H1 (cell line): ENCODE data around the gene IGLL1. TPM values are rescaled to one million over a fixed set of nuclear protein-coding genes. Genes with fewer than 3 reads are reported as not detected.

Experiments used
- BACH1 ChIP-seq: IDR thresholded peaks from 2 replicates; pipeline ENCODE4 v1.6.1; 2012; ENCODE audit warnings: low read length, improper control_type of control experiment
- CHD7 ChIP-seq: fragments of 300-600 bp; sonication (generic); IDR thresholded peaks from 2 replicates; pipeline ENCODE4 v1.7.1; 2012; ENCODE audit warnings: low read length, moderate library complexity, mild to moderate bottlenecking, inconsistent platforms; ENCODE audit not compliant: insufficient replicate concordance
- JUN ChIP-seq: IDR thresholded peaks from 2 replicates; pipeline ENCODE4 v1.6.1; 2011; ENCODE audit warnings: low read depth, mild to moderate bottlenecking, improper control_type of control experiment, low read length
- RAD21 ChIP-seq, 2 experiments: IDR thresholded peaks in 1 of 2; conservative IDR thresholded peaks in 1 of 2; 2 replicates each; pipeline ENCODE4 v1.6.1; 2011; ENCODE audit warnings: low read depth in 2 of 2, low read length in 2 of 2, improper control_type of control experiment in 1 of 2, inconsistent platforms in 1 of 2, mild to moderate bottlenecking in 1 of 2, moderate library complexity in 1 of 2
- TAF7 ChIP-seq: optimal IDR thresholded peaks from 2 replicates; pipeline ENCODE3; 2011; ENCODE audit warnings: low read depth, mild to moderate bottlenecking, inconsistent platforms, low read length, moderate library complexity, borderline replicate concordance
- polyA plus RNA-seq, 7 experiments: library from polyadenylated mRNA; depleted of rRNA in 3 of 7; stranded (reverse) in 5 of 7; unstranded in 2 of 7; fragments of >200 nt in 5 of 7; fragments of 200-250 nt in 2 of 7; gene quantifications; 1 replicate in 5 of 7; 2 replicates in 1 of 7; 4 replicates in 1 of 7; pipeline versions ENCODE4 v1.2.1 to v1.2.3, GENCODE V29; 2011 to 2013; ENCODE audit warnings: missing spikeins in 2 of 7, mixed read lengths in 2 of 7
- total RNA-seq: library from RNA; stranded (reverse); fragmentation: NEBNext Ultra II Directional; extraction: Animal tissue kit (Norgen Biotek cat#: 25700); gene quantifications from 2 replicates; pipeline ENCODE4 v1.2.1, GENCODE V29; 2021
- TF ChIP-seq, protein P1 (sequence below): IDR thresholded peaks from 2 replicates; pipeline ENCODE4 v1.6.1; 2011; ENCODE audit warnings: low read depth, mild to moderate bottlenecking, low read length; ENCODE audit not compliant: insufficient read depth
- TF ChIP-seq, protein P2 (sequence below), 3 experiments: IDR thresholded peaks; 1 replicate in 2 of 3; 2 replicates in 1 of 3; pipeline versions ENCODE4 v1.5.1 to v1.6.1; 2011; ENCODE audit warnings: low read length in 3 of 3, mild to moderate bottlenecking in 3 of 3, inconsistent platforms in 2 of 3, low read depth in 1 of 3, moderate library complexity in 1 of 3; ENCODE audit not compliant: insufficient read depth in 1 of 3; ENCODE audit errors: control extremely low read depth in 1 of 3

The IGLL1 gene
- total and polyA plus RNA-seq, 2 of the 8 experiments (the other 6 are each of a cell fraction or from before 2014, with no cell fraction given) = not detected

GRCh38 chr22:23532731-23533130, 47.4 kb downstream of the IGLL1 start (continued):
- no peak for TF ChIP-seq CHD7
- no peak for TF ChIP-seq BACH1
- TF ChIP-seq, protein P1, sequence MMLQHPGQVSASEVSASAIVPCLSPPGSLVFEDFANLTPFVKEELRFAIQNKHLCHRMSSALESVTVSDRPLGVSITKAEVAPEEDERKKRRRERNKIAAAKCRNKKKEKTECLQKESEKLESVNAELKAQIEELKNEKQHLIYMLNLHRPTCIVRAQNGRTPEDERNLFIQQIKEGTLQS = no peak
- no peak for TF ChIP-seq JUN
- no peak for TF ChIP-seq RAD21 (IDR thresholded peaks at IDR 0.05 in 1 of 2, conservative IDR thresholded peaks at IDR 0.05 in 1 of 2; ENCODE audit: low read depth in 2 of 2, low read length in 2 of 2)
- TF ChIP-seq, protein P2, sequence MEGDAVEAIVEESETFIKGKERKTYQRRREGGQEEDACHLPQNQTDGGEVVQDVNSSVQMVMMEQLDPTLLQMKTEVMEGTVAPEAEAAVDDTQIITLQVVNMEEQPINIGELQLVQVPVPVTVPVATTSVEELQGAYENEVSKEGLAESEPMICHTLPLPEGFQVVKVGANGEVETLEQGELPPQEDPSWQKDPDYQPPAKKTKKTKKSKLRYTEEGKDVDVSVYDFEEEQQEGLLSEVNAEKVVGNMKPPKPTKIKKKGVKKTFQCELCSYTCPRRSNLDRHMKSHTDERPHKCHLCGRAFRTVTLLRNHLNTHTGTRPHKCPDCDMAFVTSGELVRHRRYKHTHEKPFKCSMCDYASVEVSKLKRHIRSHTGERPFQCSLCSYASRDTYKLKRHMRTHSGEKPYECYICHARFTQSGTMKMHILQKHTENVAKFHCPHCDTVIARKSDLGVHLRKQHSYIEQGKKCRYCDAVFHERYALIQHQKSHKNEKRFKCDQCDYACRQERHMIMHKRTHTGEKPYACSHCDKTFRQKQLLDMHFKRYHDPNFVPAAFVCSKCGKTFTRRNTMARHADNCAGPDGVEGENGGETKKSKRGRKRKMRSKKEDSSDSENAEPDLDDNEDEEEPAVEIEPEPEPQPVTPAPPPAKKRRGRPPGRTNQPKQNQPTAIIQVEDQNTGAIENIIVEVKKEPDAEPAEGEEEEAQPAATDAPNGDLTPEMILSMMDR (IDR thresholded peaks at IDR 0.05; ENCODE audit: control extremely low read depth in 1 of 3, insufficient read depth in 1 of 3, low read depth in 1 of 3, low read length in 3 of 3) = no peak
- TF ChIP-seq TAF7 = no peak
